ENCODE measurements around the gene GPATCH1. TPM values are rescaled to one million over a fixed set of nuclear protein-coding genes. Genes with fewer than 3 reads are reported as not detected.

Gene GPATCH1
- total and polyA plus RNA-seq, 9 of the 15 experiments (the other 6 are each of a cell fraction or from before 2014, with no cell fraction given) = 3.7 to 9.7 (median 7.7) TPM

DNA sequence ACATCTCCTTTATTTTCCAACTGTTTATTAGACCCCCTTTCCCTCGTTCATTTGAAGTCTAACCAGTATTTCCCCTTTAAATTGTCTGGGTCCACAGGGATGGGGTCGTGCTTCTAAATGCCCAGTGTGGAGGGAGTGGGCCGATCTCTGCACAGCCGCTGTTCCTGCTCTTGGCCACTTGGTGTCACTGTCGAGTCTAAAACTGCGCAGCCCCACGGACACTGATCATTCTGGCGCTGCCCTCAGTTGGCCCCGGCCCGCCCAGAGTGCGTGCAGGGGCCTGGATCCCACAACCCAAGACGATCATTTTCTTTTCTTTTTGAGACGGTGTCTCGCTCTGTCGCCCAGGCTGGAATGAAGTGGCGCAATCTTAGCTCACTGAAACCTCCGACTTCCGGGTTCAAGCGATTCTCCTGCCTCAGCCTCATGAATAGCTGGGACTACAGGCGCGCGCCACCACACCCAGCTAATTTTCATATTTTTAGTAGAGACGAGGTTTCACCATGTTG, 63.0 kb downstream of the GPATCH1 start (continued):
- TF ChIP-seq, protein P1, sequence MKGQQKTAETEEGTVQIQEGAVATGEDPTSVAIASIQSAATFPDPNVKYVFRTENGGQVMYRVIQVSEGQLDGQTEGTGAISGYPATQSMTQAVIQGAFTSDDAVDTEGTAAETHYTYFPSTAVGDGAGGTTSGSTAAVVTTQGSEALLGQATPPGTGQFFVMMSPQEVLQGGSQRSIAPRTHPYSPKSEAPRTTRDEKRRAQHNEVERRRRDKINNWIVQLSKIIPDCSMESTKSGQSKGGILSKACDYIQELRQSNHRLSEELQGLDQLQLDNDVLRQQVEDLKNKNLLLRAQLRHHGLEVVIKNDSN (CRISPR knock-in tag; IDR thresholded peaks at IDR 0.05) = no peak
- no peak for TF ChIP-seq NR3C1 (CRISPR knock-in tag; IDR thresholded peaks at IDR 0.05)
- no peak for TF ChIP-seq U2AF1 (optimal IDR thresholded peaks at IDR 0.05; ENCODE audit: low read depth, low read length)
- 0 out of 4 replicates have a peak, but pooled peaks have one; percentile 17 to 37 for TF ChIP-seq MAZ (CRISPR knock-in tag; conservative IDR thresholded peaks at IDR 0.05 in 1 of 2, IDR thresholded peaks at IDR 0.05 in 1 of 2)
- TF ChIP-seq NCOA4 (IDR thresholded peaks at IDR 0.05; ENCODE audit: partially characterized antibody) = no peak
- TF ChIP-seq GATAD2A (IDR thresholded peaks at IDR 0.05) = no peak
- peak; percentile 56; the same call in 1 of the 2 replicates for TF ChIP-seq ZNF134 (CRISPR knock-in tag; conservative IDR thresholded peaks at IDR 0.05)
- peak; percentile 60 for TF ChIP-seq DEAF1 (CRISPR knock-in tag; IDR thresholded peaks at IDR 0.05)
- TF ChIP-seq, protein P2, sequence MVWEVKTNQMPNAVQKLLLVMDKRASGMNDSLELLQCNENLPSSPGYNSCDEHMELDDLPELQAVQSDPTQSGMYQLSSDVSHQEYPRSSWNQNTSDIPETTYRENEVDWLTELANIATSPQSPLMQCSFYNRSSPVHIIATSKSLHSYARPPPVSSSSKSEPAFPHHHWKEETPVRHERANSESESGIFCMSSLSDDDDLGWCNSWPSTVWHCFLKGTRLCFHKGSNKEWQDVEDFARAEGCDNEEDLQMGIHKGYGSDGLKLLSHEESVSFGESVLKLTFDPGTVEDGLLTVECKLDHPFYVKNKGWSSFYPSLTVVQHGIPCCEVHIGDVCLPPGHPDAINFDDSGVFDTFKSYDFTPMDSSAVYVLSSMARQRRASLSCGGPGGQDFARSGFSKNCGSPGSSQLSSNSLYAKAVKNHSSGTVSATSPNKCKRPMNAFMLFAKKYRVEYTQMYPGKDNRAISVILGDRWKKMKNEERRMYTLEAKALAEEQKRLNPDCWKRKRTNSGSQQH (CRISPR knock-in tag; IDR thresholded peaks at IDR 0.05) = no peak
- no peak for TF ChIP-seq ETV5 (CRISPR knock-in tag; IDR thresholded peaks at IDR 0.05; ENCODE audit: low read depth)
- TF ChIP-seq ZNF668 (CRISPR knock-in tag; IDR thresholded peaks at IDR 0.05) = no peak
- TF ChIP-seq, protein P3, sequence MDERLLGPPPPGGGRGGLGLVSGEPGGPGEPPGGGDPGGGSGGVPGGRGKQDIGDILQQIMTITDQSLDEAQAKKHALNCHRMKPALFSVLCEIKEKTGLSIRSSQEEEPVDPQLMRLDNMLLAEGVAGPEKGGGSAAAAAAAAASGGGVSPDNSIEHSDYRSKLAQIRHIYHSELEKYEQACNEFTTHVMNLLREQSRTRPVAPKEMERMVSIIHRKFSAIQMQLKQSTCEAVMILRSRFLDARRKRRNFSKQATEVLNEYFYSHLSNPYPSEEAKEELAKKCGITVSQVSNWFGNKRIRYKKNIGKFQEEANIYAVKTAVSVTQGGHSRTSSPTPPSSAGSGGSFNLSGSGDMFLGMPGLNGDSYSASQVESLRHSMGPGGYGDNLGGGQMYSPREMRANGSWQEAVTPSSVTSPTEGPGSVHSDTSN (CRISPR knock-in tag; IDR thresholded peaks at IDR 0.05; ENCODE audit: low read depth) = no peak
- TF ChIP-seq, protein P3 (tag; conservative IDR thresholded peaks at IDR 0.05; ENCODE audit: low read depth) = no peak
- no peak for TF ChIP-seq ZFX (CRISPR knock-in tag; IDR thresholded peaks at IDR 0.05)
- TF ChIP-seq NONO (IDR thresholded peaks at IDR 0.05; ENCODE audit: low read depth in 2 of 2, low read length in 1 of 2) = 0 out of 4 replicates have a peak, but pooled peaks of 1 of the 2 experiments have one; percentile 16
- TF ChIP-seq ATF7 (IDR thresholded peaks at IDR 0.05) = 0 out of 2 replicates have a peak, but pooled peaks have one; percentile 32
- no peak for TF ChIP-seq CREB5 (CRISPR knock-in tag; IDR thresholded peaks at IDR 0.05)
- TF ChIP-seq ZNF384 (IDR thresholded peaks at IDR 0.05; ENCODE audit: low read depth, low read length) = 0 out of 2 replicates have a peak, but pooled peaks have one; percentile 33
- no peak for TF ChIP-seq EGR1 (conservative IDR thresholded peaks at IDR 0.05)
- no peak for TF ChIP-seq TCFL5 (CRISPR knock-in tag; conservative IDR thresholded peaks at IDR 0.05)
- no peak for TF ChIP-seq ZNF239 (CRISPR knock-in tag; IDR thresholded peaks at IDR 0.05)

Data from K562 (cell line).